ENCODE measurements around the gene MGARP.

Gene MGARP

DNA sequence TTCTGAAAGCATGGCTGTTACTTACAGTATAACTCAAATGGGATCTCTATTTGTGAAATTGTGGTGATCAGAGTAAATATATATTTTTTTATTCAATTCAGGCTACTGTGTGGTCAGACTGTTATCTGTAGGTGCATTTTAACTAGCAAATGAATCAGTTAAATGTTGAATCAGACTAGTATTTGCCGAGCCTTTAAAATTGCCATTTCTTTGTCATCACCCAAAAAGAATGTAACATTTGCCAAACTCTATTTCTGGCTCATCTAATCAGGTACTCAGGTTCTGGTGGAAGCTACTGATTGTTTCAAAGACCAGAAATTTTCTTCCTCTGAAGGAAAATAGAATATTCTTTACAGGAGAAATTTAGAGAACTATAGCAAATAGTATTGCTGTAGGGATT lies 19.5 kb upstream of the MGARP start:
- Histone ChIP-seq H3K4me1 (ENCODE audit: low read depth, poor library complexity, severe bottlenecking) (peaks cover 58% of the 10 kb centered on the region), H3K79me2 (ENCODE audit: insufficient read depth, low read depth) (peaks cover 70% of the 10 kb centered on the region), H3K27me3 (ENCODE audit: insufficient read depth, low read depth) (no peaks in the 10 kb centered on the region), H3K9ac (peak overlapping the region; percentile 97; the same call in 1 of the 2 replicates), H3K4me3 (IDR thresholded peaks at IDR 0.05; ENCODE audit: insufficient read depth, low read depth, low read length) (no peak overlapping the region), H4K20me1 (ENCODE audit: insufficient read depth) (0 out of 2 replicates have a peak, but pooled peaks cover 16% of the 10 kb centered on the region), H3K36me3 (ENCODE audit: insufficient read depth) (no peaks in the 10 kb centered on the region), H3K27ac (peak overlapping the region; percentile 98), H2AFZ (ENCODE audit: low read depth) (no peak overlapping the region), H3K4me2 (peak overlapping the region; percentile 89)
- TF ChIP-seq, protein P1, sequence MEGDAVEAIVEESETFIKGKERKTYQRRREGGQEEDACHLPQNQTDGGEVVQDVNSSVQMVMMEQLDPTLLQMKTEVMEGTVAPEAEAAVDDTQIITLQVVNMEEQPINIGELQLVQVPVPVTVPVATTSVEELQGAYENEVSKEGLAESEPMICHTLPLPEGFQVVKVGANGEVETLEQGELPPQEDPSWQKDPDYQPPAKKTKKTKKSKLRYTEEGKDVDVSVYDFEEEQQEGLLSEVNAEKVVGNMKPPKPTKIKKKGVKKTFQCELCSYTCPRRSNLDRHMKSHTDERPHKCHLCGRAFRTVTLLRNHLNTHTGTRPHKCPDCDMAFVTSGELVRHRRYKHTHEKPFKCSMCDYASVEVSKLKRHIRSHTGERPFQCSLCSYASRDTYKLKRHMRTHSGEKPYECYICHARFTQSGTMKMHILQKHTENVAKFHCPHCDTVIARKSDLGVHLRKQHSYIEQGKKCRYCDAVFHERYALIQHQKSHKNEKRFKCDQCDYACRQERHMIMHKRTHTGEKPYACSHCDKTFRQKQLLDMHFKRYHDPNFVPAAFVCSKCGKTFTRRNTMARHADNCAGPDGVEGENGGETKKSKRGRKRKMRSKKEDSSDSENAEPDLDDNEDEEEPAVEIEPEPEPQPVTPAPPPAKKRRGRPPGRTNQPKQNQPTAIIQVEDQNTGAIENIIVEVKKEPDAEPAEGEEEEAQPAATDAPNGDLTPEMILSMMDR (conservative IDR thresholded peaks at IDR 0.05; ENCODE audit: low read depth, low read length): no peak

DNA sequence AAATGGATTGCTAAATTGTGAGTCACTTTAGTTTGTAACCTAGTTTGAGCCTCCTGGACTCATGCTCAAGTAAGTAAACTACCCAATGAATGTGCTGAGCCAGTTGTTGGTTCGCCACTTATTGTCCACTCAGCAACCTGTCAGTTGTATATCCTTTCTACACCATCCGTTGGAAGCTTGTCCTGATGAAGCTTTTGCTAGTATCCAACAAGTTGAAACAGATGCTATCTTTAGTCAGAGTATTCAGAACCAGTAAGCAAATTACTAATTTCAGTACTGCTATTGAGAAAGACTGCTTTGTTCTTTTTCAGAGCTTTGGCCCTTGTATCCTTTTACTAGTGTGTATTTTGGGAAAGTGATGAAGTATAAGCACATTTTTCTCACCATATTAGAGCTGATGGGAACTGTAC lies 17.0 kb upstream of the MGARP start:
- H3K27me3 ChIP-seq (ENCODE audit: insufficient read depth, low read depth): no peaks in the 10 kb centered on the region
- peak overlapping the region; percentile 39; the same call in 1 of the 2 replicates for H2AFZ ChIP-seq (ENCODE audit: low read depth)
- H3K4me1 ChIP-seq (ENCODE audit: low read depth, poor library complexity, severe bottlenecking): peaks cover 58% of the 10 kb centered on the region
- H4K20me1 ChIP-seq (ENCODE audit: insufficient read depth): no peaks in the 10 kb centered on the region
- peak overlapping the region; percentile 91 for H3K4me2 ChIP-seq
- H3K36me3 ChIP-seq (ENCODE audit: insufficient read depth): peaks cover 5% of the 10 kb centered on the region; the same call in 1 of the 2 replicates
- peak overlapping the region; percentile 88 for H3K27ac ChIP-seq
- peak overlapping the region; percentile 96; the same call in 1 of the 2 replicates for H3K9ac ChIP-seq
- H3K4me3 ChIP-seq (IDR thresholded peaks at IDR 0.05; ENCODE audit: insufficient read depth, low read depth, low read length): no peak overlapping the region
- H3K79me2 ChIP-seq (ENCODE audit: insufficient read depth, low read depth): peaks cover 63% of the 10 kb centered on the region
- TF ChIP-seq, protein P1 (conservative IDR thresholded peaks at IDR 0.05; ENCODE audit: low read depth, low read length): no peak

DNA sequence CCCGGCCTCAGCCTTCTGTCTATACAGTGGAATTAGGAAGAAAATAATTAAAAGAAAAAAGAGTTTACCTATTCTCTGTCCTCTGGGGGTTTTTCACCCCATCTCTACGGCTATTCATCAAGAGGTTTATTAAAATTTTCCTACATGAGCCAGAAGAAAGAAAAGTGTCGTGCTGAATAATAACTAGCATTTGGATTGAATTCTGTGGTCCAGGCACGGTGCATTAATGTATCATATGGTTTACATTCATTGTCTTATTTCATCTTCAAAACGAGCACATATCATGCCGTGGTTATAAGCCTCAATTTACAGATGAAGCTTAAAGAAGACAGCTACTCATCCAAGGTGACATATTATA lies 15.9 kb upstream of the MGARP start:
- peak overlapping the region; percentile 88 for H3K27ac ChIP-seq
- H3K4me2 ChIP-seq: peak overlapping the region; percentile 91
- H3K4me3 ChIP-seq (IDR thresholded peaks at IDR 0.05; ENCODE audit: insufficient read depth, low read depth, low read length): peak overlapping the region; percentile 29
- H3K9ac ChIP-seq: peak overlapping the region; percentile 96; the same call in 1 of the 2 replicates
- H4K20me1 ChIP-seq (ENCODE audit: insufficient read depth): no peaks in the 10 kb centered on the region
- H3K36me3 ChIP-seq (ENCODE audit: insufficient read depth): peaks cover 6% of the 10 kb centered on the region; the same call in 1 of the 2 replicates
- peaks cover 55% of the 10 kb centered on the region for H3K79me2 ChIP-seq (ENCODE audit: insufficient read depth, low read depth)
- no peaks in the 10 kb centered on the region for H3K27me3 ChIP-seq (ENCODE audit: insufficient read depth, low read depth)
- TF ChIP-seq, protein P1 (conservative IDR thresholded peaks at IDR 0.05; ENCODE audit: low read depth, low read length): peak; percentile 2; the same call in 1 of the 2 replicates
- H2AFZ ChIP-seq (ENCODE audit: low read depth): peak overlapping the region; percentile 64
- H3K4me1 ChIP-seq (ENCODE audit: low read depth, poor library complexity, severe bottlenecking): peaks cover 58% of the 10 kb centered on the region

DNA sequence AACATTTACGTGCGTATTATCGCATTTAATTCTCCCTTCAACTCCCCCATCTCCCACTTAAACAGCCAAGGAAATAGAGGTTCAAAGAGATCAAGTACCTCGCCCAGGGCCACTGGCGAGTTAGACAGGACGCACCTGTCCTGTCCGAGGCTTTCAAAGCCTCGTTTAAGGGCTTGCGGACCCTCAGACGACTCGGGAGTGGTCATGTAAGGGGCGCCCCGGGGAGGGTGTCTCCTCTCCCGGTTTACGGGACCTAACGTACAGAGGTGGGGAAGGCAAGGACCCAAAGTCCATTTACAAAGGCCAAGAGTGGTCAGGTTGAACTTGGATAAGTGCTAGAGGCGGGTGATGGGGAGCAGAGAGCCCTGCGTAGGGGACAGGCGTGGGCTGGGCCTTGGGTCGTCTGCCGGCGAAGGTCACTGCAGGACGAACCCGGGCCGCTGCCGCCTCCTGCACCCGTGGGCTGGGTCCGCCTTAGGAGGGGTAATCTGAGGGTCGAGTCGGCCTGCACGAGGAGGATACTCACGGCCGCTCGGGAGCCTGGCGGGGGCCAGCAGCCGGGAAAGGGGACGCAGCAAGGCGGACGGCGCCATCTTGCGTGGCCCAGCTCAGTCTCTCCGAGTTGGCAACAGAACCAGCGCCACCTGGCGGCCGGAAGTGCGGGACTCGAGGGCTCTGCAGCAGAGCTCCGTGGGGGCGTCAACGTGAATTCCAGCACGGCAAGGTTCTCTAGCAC lies 15.3 kb upstream of the MGARP start:
- Histone ChIP-seq H4K20me1 (ENCODE audit: insufficient read depth) (no peaks in the 10 kb centered on the region), H3K4me2 (peak overlapping the region; percentile 91), H3K4me3 (IDR thresholded peaks at IDR 0.05; ENCODE audit: insufficient read depth, low read depth, low read length) (peak overlapping the region; percentile 58), H3K4me1 (ENCODE audit: low read depth, poor library complexity, severe bottlenecking) (peaks cover 58% of the 10 kb centered on the region), H3K27me3 (ENCODE audit: insufficient read depth, low read depth) (no peaks in the 10 kb centered on the region), H3K36me3 (ENCODE audit: insufficient read depth) (peaks cover 8% of the 10 kb centered on the region; the same call in 1 of the 2 replicates), H3K9ac (peak overlapping the region; percentile 96), H2AFZ (ENCODE audit: low read depth) (peak overlapping the region; percentile 64), H3K79me2 (ENCODE audit: insufficient read depth, low read depth) (peaks cover 49% of the 10 kb centered on the region), H3K27ac (peak overlapping the region; percentile 88)
- TF ChIP-seq, protein P1 (conservative IDR thresholded peaks at IDR 0.05; ENCODE audit: low read depth, low read length): peak; percentile 92

Data from KMS-11 (cell line).